ENCODE results near the gene TMTC4.

DNA sequence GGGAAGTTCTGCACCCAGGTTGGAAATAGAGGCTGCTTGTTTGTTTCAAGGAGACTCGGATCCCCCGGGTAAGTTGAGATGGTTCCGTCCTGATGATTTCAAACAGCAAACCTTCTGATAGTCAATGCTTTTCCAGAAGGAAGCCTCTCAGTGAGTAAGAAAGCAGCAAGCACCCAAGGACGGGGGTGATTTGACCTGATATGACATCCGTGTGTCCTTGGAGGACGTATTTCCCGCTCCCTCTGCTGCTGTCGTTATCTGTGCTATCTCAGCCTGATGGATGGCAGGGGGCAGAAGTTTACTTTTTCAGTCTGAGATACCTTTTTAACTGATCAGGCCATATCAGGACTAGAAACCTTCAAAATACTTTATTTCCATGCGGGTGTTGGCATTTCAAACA, 80.3 kb downstream of the TMTC4 start:
- no peak for TF ChIP-seq POLR2A (IDR thresholded peaks at IDR 0.05; ENCODE audit: low read length)
- no peak for TF ChIP-seq GATA1 (IDR thresholded peaks at IDR 0.05; ENCODE audit: low read depth, low read length)

All from erythroblast (primary cell).